GM12878 (cell line): ENCODE data around the gene ZNF483. TPM values are rescaled to one million over a fixed set of nuclear protein-coding genes. Genes with fewer than 3 reads are reported as not detected.

Experiments
- BACH1 ChIP-seq: fragments of 450-650 bp; IDR thresholded peaks from 2 replicates; pipeline ENCODE4 v1.6.1; 2017; ENCODE audit warnings: mild to moderate bottlenecking, borderline replicate concordance
- BHLHE40 ChIP-seq, 2 experiments: fragments of 450-650 bp in 1 of 2; IDR thresholded peaks; 2 replicates each; pipeline ENCODE4 v1.6.1; 2011 to 2017; ENCODE audit warnings: low read depth in 2 of 2, borderline replicate concordance in 1 of 2, improper control_type of control experiment in 1 of 2, low read length in 1 of 2, mild to moderate bottlenecking in 1 of 2
- CBX5 ChIP-seq: sonication (generic); IDR thresholded peaks from 2 replicates; pipeline ENCODE4 v1.6.1; 2016; ENCODE audit warnings: low read depth, moderate library complexity, mild to moderate bottlenecking, inconsistent platforms
- CHD2 ChIP-seq: IDR thresholded peaks from 2 replicates; pipeline ENCODE4 v1.6.1; 2011; ENCODE audit warnings: low read depth, low read length, improper control_type of control experiment, borderline replicate concordance
- CHD4 ChIP-seq: fragments of 200-600 bp; sonication (generic); IDR thresholded peaks from 2 replicates; pipeline ENCODE4 v1.6.1; 2016; ENCODE audit warnings: mild to moderate bottlenecking
- GATAD2B ChIP-seq: fragments of 450-650 bp; conservative IDR thresholded peaks from 2 replicates; pipeline ENCODE4 v1.6.1; 2017; ENCODE audit warnings: low read depth, mild to moderate bottlenecking, moderate library complexity
- IKZF2 ChIP-seq, 2 experiments: fragments of 450-650 bp; IDR thresholded peaks; 2 replicates each; pipeline ENCODE4 v1.6.1; 2017; ENCODE audit warnings: mild to moderate bottlenecking in 2 of 2, moderate library complexity in 2 of 2
- IRF4 ChIP-seq: IDR thresholded peaks from 2 replicates; pipeline ENCODE4 v1.6.1; 2011; ENCODE audit warnings: low read depth, low read length
- KAT2A ChIP-seq: conservative IDR thresholded peaks from 2 replicates; pipeline ENCODE4 v1.6.1; 2011; ENCODE audit warnings: low read depth, low read length; ENCODE audit not compliant: control insufficient read depth
- NR2F1 ChIP-seq: fragments of 450-650 bp; conservative IDR thresholded peaks from 2 replicates; pipeline ENCODE4 v1.6.1; 2017; ENCODE audit warnings: mild to moderate bottlenecking
- PAX8 ChIP-seq: fragments of 450-650 bp; IDR thresholded peaks from 2 replicates; pipeline ENCODE4 v1.6.1; 2017; ENCODE audit warnings: mild to moderate bottlenecking, moderate library complexity
- PML ChIP-seq: IDR thresholded peaks from 2 replicates; pipeline ENCODE4 v1.6.1; 2012; ENCODE audit warnings: low read length, inconsistent platforms
- POLR2AphosphoS2 ChIP-seq: IDR thresholded peaks from 2 replicates; pipeline ENCODE4 v1.6.1; 2011; ENCODE audit warnings: low read depth, mild to moderate bottlenecking, low read length, improper control_type of control experiment, moderate library complexity
- POLR2AphosphoS5 ChIP-seq: IDR thresholded peaks from 2 replicates; pipeline ENCODE4 v1.6.1; 2011; ENCODE audit warnings: mild to moderate bottlenecking, low read length, inconsistent platforms
- POU2F2 ChIP-seq: IDR thresholded peaks from 3 replicates; pipeline ENCODE4 v1.6.1; 2011; ENCODE audit warnings: low read depth, mild to moderate bottlenecking, low read length, borderline replicate concordance
- RCOR1 ChIP-seq: conservative IDR thresholded peaks from 2 replicates; pipeline ENCODE4 v1.6.1; 2012; ENCODE audit warnings: low read depth, low read length, improper control_type of control experiment
- RFX5 ChIP-seq: IDR thresholded peaks from 2 replicates; pipeline ENCODE4 v1.6.1; 2011; ENCODE audit warnings: low read depth, low read length, improper control_type of control experiment
- SUPT20H ChIP-seq: IDR thresholded peaks from 2 replicates; pipeline ENCODE4 v1.6.1; 2011; ENCODE audit warnings: low read depth, mild to moderate bottlenecking, low read length, moderate library complexity, borderline replicate concordance; ENCODE audit not compliant: control insufficient read depth
- ZNF592 ChIP-seq: fragments of 450-650 bp; IDR thresholded peaks from 2 replicates; pipeline ENCODE4 v1.6.1; 2017; ENCODE audit warnings: mild to moderate bottlenecking, moderate library complexity
- polyA plus RNA-seq, 11 experiments: library from polyadenylated mRNA; depleted of rRNA in 4 of 11; unstranded in 6 of 11; stranded (reverse) in 5 of 11; fragments of >200 nt; fragmentation: Nextera tagmentation in 4 of 11; fragmentation: Illumina TruSeq in 1 of 11; extraction: Ambion mirVana in 4 of 11; extraction: Trizol in 1 of 11; gene quantifications; 1 replicate in 1 of 11; 2 replicates in 10 of 11; pipeline versions ENCODE4 v1.2.1 to v1.2.3, GENCODE V29; 2011 to 2016; ENCODE audit warnings: inconsistent platforms in 2 of 11, missing spikeins in 2 of 11, low read depth in 1 of 11
- total RNA-seq, 4 experiments: library from RNA; depleted of rRNA in 3 of 4; stranded (reverse); fragments of >200 nt in 3 of 4; fragmentation: Illumina TruSeq in 1 of 4; extraction: Trizol in 1 of 4; gene quantifications; 2 replicates each; pipeline versions ENCODE4 v1.2.1 to v1.2.3, GENCODE V29; 2013 to 2021
- TF ChIP-seq, protein P1 (sequence below): fragments of 450-650 bp; IDR thresholded peaks from 2 replicates; pipeline ENCODE4 v1.6.1; 2017; ENCODE audit warnings: mild to moderate bottlenecking, moderate library complexity
- TF ChIP-seq, protein P2 (sequence below): IDR thresholded peaks from 2 replicates; pipeline ENCODE4 v1.6.1; 2011; ENCODE audit warnings: borderline replicate concordance, low read depth, mild to moderate bottlenecking, moderate library complexity, low read length; ENCODE audit not compliant: insufficient read depth, poor library complexity, severe bottlenecking

Gene ZNF483
- total and polyA plus RNA-seq, 10 of the 15 experiments (the other 5 are each of a cell fraction or from before 2014, with no cell fraction given): 0.03 to 0.76 (median 0.26) TPM; not detected in 1

DNA sequence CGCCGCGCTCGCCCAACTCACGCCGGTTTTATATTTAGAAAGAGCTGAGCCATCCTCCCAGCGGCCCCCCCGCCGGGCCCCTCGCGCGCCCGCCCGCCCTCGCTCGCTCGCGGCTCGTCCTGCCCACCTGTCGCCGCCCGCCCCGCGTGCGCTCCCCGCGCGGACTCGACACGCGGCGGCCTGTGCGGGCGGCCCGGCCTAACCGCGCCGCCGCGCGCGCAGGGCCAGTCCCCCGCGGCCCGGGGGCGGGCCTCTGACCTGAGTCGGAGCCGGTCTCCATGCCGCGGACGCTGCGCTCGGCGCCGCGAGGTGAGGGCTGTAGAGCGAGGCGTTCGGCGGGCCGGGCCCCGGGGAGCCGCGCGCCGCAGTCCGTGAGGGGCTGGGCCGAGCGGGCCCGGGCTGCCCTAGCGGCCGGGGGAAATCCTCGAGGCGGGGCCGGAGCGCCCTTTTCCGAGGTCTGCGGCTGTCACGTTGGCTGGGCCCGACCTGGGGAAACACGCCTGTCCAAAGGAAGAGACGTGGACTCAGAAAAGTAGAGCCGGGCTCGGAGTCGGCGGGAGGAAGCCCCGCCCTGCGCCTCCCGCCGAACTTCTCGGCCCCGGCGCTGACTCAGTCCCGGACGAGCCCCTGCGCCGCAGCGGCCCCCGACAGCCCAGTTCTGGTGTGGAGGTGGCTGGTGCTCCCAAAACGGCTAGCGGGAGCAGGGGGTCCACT lies 41.0 kb upstream of the ZNF483 start, which contains the start of gene ECPAS (continued):
- TF ChIP-seq, protein P1, sequence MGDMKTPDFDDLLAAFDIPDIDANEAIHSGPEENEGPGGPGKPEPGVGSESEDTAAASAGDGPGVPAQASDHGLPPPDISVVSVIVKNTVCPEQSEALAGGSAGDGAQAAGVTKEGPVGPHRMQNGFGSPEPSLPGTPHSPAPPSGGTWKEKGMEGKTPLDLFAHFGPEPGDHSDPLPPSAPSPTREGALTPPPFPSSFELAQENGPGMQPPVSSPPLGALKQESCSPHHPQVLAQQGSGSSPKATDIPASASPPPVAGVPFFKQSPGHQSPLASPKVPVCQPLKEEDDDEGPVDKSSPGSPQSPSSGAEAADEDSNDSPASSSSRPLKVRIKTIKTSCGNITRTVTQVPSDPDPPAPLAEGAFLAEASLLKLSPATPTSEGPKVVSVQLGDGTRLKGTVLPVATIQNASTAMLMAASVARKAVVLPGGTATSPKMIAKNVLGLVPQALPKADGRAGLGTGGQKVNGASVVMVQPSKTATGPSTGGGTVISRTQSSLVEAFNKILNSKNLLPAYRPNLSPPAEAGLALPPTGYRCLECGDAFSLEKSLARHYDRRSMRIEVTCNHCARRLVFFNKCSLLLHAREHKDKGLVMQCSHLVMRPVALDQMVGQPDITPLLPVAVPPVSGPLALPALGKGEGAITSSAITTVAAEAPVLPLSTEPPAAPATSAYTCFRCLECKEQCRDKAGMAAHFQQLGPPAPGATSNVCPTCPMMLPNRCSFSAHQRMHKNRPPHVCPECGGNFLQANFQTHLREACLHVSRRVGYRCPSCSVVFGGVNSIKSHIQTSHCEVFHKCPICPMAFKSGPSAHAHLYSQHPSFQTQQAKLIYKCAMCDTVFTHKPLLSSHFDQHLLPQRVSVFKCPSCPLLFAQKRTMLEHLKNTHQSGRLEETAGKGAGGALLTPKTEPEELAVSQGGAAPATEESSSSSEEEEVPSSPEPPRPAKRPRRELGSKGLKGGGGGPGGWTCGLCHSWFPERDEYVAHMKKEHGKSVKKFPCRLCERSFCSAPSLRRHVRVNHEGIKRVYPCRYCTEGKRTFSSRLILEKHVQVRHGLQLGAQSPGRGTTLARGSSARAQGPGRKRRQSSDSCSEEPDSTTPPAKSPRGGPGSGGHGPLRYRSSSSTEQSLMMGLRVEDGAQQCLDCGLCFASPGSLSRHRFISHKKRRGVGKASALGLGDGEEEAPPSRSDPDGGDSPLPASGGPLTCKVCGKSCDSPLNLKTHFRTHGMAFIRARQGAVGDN: peak; percentile 53; the same call in 1 of the 2 replicates
- TF ChIP-seq IKZF2 (IDR thresholded peaks at IDR 0.05) (peak; percentile 26 to 33; a peak in 2 of 4 replicates), PML (peak; percentile 81; the same call in 1 of the 2 replicates), CHD4 (no peak), CBX5 (peak; percentile 61; the same call in 1 of the 2 replicates), GATAD2B (peak; percentile 90; the same call in 1 of the 2 replicates), BACH1 (peak; percentile 52), POLR2AphosphoS5 (peak; percentile 57), SUPT20H (no peak), POU2F2 (0 out of 3 replicates have a peak, but pooled peaks have one; percentile 31), POLR2AphosphoS2 (peak; percentile 49; the same call in 1 of the 2 replicates), RFX5 (no peak), ZNF592 (0 out of 2 replicates have a peak, but pooled peaks have one; percentile 14), RCOR1 (no peak), NR2F1 (peak; percentile 75), IRF4 (0 out of 2 replicates have a peak, but pooled peaks have one; percentile 8), PAX8 (no peak), KAT2A (no peak), BHLHE40 (IDR thresholded peaks at IDR 0.05; ENCODE audit: borderline replicate concordance in 1 of 2, low read depth in 2 of 2, low read length in 1 of 2) (peak; percentile 54 to 55; a peak in 3 of 4 replicates), CHD2 (0 out of 2 replicates have a peak, but pooled peaks have one; percentile 23)
- TF ChIP-seq, protein P2, sequence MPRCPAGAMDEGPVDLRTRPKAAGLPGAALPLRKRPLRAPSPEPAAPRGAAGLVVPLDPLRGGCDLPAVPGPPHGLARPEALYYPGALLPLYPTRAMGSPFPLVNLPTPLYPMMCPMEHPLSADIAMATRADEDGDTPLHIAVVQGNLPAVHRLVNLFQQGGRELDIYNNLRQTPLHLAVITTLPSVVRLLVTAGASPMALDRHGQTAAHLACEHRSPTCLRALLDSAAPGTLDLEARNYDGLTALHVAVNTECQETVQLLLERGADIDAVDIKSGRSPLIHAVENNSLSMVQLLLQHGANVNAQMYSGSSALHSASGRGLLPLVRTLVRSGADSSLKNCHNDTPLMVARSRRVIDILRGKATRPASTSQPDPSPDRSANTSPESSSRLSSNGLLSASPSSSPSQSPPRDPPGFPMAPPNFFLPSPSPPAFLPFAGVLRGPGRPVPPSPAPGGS: peak; percentile 44
